ENCODE results near the gene CCDC12.

GRCh38 chr3:47014036-47014435, 37.5 kb upstream of the CCDC12 start:
- TF ChIP-seq POLR2A (IDR thresholded peaks at IDR 0.05) (no peak), CTCF (IDR thresholded peaks at IDR 0.05) (no peak)
